ENCODE data around the gene CTRB1.

CTRB1 gene

DNA sequence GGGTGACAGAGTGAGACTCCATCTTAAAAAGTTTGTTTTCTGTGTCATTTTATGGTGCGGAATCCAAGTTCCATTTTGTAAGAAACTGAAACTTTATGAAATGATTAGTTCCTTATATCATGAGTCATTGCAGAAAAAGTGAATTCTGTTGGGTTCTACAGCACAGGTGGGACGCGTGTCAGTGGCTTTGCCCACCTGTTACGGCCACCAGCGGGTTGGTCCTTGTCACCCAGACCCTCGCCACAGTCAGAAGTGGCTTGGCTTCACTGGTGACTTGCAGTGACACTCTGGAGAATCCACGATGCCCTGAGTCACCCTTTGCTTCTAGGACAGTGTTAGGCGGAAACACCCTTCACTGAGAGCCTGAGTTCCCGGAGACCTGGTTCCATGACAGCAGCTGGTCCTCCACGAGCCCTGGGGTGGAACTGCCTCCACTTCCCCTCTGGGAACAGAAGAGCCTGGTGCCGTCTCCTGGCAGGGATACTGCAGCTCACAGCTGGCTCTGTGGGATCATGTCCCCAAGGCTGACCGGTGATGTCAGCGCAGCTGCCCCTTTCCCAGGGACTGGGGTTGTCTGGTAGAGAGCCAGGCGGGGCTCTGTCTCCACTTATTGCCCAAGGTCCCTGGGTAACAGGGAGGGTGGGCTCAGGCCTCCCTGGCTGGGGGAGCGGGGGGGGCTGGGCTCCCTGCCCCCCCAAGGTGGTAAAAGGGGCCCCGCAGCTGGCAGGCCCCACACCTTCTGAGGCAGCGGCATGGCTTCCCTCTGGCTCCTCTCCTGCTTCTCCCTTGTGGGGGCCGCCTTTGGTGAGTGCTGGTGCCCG, at the start of gene CTRB1:
Gene CTRB1 (plus strand): TSS at position 733 of the 821 bp plus-strand sequence. CDS start 20 bp downstream, at position 753.
- DNase-seq, result no peak

DNA sequence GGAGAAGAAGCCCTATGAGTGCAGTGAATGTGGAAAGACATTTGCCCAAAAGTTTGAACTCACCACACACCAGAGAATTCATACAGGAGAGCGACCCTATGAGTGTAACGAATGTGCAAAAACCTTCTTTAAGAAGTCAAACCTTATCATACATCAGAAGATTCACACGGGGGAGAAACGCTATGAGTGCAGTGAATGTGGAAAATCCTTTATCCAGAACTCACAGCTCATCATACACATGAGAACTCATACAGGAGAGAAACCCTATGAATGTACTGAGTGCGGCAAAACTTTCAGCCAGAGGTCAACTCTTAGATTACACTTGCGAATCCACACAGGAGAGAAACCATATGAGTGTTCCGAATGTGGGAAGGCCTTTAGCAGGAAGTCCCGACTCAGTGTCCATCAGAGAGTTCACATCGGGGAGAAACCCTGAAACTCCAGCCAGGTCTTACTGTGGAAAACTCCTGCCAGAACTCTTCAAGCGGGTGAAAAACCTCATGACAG, 48.8 kb upstream of the CTRB1 start:
- DNase-seq, result no peak

DNA sequence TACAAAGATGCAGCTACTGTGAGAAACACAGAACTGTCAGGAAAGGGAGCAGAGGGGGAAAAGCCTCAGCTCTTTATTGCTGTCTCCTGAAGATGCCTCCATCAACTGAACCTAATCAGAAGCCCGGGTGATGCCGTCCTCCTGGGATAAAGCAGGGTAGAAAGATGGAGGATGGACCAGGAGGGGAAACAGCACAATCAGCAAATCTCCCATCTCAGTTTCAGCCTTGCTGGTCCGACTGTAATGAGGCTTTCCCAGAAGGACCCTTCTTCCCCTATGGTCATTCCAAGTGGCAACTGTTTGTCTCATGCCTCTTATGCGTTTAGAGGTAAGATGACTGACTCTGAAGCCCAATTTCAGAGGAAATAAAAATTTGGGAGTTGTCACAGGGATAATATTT, 46.2 kb upstream of the CTRB1 start:
- DNase-seq, result no peak

DNA sequence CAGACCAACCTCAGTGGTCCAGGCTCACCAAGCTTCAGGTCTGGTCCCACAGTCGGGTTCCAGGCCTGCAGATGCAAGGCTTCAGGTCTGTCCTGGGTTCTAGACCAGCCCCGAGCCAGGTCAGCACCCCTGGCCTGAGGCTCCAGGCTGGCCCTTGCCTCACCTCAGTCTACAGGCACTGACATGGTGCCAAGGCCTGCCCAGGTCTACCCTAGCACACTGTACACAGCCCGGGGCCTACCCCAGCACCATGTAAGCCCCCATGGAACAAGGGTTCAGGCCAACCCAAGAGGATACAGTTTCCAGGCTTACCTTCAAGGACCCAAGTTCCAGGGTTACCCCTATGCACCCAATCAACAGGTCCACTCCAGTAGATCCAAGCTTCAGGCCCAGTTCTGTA, 43.7 kb upstream of the CTRB1 start:
- DNase-seq, result no peak

DNA sequence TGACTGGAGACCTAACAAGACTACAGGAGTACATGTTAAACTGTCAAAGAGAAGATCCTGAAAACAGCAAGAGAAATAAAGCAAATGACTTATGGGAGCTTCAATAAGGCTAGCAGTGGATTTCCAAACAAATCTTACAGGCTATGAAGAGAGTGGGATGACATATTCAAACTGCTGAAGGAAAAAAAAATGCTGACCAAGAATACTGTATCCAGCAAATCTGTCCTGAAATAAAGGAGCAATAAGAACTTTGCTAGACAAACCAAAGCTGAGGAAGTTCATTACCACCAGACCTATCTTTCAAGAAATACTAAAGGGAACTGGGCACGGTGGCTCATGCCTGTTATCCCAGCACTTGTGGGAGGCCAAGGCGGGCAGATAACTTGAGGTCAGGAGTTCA, 41.9 kb upstream of the CTRB1 start:
- DNase-seq, result no peak

DNA sequence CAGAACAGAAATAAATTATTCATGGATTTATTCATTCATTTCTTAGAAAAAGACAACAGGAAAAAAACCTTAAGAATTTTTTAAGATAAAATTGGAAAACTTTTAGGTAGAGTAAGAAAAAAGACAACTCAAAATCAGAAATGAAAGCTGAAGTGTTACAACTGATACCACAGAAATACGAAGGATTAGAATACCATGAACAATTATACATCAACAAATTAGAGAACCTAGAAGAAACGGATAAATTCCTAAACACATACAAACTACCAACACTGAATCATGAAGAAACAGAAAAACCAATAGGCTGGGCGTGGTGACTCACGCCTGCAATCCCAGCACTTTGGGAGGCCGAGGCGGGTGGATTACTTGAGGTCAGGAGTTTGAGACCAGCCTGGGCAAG, 39.6 kb upstream of the CTRB1 start:
- DNase-seq, result no peak

DNA sequence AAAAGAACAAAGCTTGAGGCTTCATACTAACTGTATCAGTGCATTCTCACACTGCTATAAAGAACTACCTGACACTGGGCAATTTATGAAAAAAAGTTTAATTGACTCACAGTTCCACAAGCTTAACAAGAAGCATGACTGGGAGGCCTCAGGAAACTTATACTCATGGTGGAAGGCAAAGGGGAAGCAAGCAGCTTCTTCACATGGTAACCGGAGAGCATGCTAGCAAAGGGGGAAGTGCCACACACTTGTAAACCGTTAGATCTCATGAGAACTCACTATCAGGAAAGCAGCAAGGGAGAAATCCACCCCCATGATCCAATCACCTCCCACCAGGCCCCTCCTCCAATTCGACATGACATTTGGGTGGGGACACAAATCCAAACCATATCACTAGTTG, 37.2 kb upstream of the CTRB1 start:
- DNase-seq, result peak; percentile 10

DNA sequence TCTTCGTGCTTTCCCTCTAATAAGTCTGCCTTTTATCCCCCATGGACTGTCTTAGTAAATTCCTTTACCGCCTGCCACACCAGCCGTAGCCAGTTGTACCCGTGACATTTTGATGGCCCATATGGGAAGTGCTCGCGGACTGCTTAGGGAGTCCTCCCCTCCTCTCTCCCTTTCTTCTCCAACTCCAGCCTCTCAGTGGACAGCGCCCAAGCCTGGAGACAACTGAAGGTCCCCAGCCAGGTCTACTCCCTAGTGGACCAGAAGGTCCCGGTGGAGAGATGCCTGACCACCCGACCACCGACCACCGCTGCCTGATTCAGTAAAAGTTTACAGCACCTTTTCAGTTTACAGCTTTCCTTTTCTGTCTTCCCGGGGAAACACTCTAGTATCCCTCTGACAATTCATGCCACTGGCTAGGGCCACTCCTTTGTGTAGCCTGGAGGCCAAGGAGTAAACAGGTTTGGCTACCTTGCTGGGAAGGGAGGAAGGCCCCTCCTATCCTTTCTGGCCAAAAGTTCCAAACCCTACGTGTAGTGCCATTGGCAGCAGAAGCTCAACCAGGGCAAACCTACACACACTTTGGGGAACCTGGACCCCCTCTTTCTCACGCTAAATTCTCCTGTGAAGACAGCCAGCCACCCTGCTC, 29.8 kb upstream of the CTRB1 start:
- no peak for DNase-seq

DNA sequence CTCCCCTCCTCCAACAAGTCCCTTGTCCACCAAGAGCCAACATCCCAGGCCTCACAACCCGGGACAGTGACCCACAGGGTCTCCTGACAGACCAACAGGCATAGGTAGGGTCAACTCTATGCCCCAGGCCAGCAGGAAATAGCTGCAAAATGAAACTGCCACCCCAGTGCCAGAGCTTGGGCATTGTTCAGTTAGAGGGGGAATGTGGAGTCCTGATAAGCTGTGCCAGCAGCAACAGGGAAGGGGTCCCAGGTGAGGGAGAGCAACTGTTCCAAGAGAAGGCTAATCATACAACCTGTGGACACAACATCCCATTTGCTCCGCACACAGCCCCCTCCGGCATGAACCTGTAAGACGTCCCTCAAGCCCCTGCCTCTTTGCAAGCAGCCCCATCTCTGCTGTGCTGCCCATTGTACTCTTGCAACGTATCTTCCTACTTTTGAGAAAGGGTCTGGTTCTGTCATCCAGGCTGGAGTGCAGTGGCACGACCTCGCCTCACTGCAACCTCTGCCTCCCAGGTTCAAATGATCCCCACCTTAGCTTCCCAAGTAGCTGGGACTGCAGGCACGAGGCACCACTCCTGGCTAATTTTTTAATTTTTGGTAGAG, 29.0 kb upstream of the CTRB1 start:
- DNase-seq, result no peak

DNA sequence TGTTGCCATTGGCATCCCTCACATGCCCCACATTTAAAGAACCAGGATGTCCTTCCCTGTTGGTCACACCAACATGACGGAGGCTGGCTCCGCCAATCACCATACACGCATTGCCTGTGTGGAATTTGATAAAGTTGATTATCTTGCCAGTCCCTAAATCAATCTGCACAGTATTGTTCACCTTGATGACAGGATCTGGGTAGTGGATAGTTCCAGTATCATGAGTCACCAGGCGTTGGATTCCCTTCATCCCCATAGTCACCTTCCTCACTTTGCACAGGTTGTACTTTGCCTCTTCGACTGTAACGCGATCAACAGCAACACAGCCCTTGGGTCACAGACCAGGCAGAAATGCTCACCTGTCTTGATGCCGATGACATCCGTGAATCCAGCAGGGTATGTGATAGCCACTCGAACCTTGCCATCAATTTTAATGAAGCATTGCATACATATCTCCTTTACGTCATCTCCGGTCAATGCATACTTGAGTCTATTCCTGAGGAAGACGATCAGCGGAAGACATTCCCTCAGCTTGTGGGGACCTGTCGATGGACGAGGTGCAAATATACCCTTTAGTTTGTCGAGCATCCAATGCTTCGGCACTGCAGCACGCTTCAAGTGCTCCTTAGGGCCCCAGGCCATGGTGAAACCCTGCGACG, 26.1 kb upstream of the CTRB1 start:
- DNase-seq, result no peak

DNA sequence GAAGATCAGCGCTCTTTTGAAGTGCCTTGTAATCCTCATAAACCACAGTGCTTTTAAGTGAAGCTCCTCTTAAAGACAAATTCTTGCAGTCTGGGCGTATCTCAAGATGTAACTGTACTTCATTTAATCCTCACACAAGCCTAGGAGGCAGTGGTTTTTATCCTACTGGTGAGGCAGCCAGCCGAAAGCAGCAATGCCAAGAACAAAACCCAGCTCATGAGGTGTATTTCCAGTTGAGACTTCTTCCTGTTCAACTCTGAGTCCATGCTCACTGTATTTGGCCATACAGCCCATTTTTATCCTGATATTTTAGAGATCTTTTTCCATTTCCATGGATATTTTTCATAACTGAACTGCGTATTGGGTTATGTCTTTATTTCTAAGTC, 25.5 kb upstream of the CTRB1 start:
- no peak for DNase-seq

DNA sequence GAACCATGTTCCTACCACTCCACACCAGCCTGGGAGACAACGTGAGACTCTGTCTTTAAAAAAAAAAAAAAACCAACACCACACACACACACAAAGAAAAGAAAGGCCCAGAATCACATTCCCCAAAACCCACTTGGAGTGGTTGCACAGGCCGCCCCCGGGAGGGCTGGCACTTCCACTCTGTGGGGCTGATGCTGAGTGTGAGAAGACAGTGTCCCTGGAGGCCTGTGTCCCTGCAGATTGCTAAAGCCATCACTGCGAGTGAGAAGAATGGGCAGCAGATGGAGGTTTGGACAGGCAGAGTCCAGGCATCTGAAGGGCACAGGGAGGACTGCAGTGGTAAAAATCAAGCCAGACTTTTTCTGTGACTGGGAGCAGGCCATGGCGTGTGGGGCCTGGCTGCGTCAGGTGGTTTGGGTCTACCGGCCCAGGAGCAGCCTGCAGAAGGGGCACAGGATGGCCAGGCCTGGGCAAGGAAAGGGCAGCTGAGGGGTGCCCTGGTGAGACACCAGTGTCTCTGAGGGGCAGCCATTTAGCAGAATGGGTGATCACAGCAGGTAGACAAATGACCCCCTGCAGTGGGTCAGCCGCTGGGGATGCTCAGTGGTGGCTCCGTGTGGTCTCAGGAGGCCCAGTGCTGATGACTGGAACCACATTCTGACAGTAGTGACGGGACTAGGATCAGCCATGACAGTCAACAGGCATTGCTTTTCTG, 24.9 kb upstream of the CTRB1 start:
- no peak for DNase-seq

DNA sequence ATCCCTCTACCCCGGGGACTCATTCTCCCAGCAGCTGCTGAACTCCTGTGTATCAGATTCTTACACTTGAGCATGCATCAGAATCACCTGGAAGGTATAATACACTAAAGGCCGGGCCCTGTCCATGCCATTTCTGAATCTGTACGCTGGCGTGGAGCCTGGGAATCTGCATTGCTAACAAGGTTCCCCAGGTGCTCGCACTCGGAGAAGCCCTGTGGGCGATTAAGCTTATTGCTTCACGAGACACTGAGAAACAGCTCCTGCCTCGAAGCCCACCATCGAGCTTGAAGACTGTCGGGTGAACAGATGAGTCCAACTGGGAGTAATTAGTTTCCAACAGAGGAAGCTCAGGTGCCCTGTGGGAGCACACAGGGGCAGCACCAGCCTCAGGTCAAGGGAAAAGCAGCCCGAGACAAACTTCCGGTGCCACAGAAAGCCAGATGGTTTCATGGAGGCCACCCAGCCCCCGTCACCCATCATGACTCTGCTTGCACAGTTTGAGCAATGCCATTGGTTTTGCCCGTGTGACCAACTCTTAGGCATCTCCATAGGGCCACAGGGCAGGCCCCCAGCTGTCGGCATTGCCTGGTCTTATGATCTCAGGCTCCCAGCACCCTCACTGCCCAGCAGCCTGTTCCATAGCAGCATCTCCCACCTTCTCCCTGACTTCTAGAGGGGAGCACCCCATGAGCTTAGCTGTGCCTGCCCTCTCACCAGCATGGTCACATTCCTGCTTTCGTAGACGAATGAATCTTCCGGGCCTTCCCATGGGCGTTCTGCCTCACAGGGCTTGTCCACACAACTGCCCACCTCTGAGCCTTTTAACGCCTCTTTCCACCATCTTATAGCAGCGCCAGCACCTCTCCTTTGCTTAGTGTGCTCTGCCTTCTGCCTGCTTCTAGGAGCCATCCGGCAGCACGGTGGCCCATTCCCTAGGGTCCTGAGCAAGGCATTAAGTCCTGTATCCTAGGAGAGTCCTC, 22.7 kb upstream of the CTRB1 start:
- DNase-seq, result no peak

DNA sequence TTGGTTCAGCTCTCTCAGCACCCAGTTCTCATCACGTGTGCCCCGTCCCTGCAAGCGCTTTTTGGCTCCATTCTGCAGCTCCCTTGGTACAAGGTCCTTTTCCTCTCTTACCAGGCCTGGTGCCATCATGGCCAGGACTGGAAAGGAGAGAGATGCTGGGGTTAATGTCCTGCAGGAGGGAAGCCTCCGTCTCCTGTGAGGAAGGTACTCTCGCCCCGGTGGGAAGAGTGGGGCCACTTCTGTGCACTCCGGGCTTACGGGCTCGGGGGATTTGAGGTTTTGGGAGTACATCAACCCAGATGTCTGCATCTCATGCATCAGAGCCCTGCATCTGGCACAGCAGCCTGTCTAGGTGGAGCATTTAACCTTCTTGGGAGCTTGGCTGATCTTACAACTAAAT, 22.0 kb upstream of the CTRB1 start:
- no peak for DNase-seq

DNA sequence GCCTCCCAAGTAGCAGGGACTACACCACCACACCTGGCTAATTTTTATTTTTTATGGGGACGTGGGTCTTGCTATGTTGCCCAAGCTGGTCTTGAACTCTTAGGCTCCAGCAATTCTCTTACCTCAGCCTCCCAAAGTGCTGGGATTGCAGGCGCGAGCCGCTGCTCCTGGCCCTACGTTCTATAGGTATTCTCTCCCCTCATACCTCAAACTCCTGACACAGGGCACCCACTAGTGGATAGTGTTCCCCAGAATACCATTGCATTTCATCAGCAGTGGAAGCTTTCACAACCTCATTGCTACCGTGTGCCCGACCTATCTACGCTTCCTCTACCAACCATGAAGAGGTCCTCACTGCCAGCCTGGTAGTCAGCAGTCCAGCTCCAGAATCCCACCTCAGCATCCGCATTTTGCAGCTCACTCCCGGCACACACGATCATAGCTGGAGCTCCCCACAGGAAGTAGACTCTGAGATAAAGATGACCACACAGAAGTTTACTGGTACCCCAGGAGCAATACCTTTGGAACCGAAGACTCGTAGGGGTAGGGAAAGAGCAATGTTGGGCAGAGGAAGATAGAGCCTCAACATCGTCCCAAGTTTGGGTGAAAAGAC, 21.2 kb upstream of the CTRB1 start:
- DNase-seq, result no peak

DNA sequence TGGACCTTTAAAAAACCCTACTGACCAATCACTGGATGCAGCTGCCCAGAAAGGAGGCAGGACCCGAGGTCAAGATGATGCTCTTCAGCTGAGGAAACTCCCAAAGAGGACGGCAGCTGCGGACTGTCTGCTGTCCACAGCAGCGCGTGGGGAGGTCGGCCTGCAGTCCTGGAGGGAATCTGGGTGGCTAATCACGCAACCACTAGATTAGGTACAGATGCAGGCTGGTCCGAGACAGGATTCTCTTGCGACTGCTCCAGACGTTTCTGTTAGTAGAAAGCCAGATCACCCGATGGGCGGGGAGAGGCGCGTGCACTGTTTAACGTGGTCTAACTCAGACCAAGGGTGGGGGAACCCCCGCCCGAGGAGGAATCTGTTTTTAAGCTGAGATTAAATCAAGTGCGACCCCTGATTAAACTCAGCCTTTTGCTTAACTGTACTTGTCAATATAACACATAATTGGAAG, 20.6 kb upstream of the CTRB1 start:
- DNase-seq, result no peak

DNA sequence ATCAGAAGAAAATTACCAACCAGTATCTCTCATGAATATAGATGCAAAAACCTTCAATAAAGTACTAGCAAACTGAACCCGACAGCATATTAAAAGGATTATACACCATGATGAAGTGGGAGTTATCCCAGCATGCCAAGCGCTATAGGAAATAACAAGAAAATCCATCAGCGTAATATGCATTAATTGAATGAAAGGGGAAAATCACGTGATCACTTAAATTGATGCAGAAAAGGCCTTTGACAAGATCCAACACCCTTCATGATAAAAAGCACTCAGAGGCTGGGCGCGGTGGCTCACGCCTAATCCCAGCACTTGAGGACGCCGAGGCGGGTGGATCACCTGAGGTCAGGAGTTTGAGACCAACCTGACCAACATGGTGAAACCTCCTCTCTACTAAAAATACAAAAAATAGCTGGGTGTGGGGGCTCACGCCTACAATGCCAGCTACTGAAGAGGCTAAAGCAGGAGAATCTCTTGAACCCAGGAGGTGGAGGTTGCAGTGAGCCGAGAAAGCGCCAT, 16.7 kb upstream of the CTRB1 start:
- no peak for DNase-seq

DNA sequence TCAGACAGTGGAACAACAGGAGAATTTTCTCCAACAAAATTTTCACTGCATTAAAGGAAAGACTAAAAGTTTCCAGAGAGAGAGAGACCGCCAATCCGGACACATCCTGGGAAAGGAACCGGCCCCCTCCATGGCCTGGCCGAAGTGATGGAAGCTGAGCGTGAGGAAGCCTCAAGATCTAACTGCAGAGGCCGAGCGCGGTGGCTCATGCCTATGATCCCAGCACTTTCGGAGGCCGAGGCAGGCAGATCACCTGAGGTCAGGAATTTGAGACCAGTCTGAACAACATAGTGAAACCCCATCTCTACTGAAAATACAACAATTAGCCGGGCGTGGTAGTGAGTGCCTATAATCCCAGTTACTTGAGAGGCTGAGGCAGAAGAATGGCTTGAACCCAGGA, 15.7 kb upstream of the CTRB1 start:
- no peak for DNase-seq

DNA sequence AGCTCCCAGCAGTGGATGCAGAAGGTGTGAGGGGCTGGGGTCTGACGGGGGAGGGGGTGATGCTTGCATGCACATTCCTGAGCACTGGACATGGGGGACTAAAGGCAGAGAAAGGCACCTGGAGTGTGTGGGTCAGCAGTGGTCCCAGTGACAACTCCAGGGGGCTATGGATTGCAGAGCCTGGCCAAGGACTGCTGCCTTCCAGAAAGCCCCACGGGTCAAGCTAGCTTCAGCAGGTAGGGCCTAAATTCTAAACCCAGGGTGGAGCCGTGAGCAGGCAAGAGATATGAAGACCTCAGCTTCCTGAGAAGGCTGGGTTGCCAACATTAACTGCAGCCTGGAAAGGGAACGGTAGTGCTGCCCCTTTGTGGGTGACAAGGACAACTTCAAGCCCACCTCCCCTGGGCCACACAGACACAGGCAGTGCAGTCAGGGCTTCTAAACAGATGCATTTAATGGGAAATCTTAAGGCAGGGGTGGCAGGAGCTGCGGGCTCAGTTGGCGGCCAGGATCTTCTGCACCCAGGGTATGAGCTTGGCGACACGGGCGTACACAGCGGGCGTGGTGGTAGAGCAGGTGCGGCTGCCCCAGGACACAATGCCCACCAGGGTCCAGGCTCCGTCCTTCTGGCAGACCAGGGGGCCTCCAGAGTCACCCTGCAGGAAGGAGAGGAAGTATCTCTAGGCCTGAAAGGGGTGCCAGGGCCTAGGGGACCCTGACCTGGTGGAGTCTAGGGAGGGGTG, 14.9 kb upstream of the CTRB1 start:
- no peak for DNase-seq

DNA sequence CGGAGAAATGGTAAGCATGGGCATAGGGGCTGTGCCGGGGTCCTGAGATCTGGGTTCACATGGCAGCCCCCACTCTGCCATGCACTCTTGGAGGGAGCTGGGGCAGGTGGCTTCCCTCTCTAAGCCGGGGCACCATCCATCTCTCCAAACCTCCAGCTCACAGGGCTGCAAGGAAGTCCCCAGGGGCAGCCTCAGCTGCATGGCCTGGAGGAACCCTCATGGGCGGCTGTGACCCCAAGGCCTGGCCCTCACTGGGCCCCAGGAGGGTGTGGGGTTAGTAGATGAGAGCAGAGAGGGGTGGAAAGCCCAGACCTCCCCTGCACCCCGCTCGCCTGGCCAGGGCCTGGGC, 14.4 kb upstream of the CTRB1 start:
- no peak for DNase-seq

Data from hematopoietic multipotent progenitor cell treated with erythropoietin and hydrocortisone succinate and interleukin-3 and kit ligand, for 8 days (in vitro differentiated cells).